COLO829 (cell line): ENCODE data around the gene LPIN1.
"Not testable (repeated sequence)": the region's sequence is repeated elsewhere in the genome, so short reads cannot be mapped to it uniquely, and the experiment has no call there.

Experiments used
- DNase-seq: peaks from one replicate; pipeline ENCODE4 v3.0.0; 2012; ENCODE audit warnings: low spot score

The LPIN1 gene

GRCh38 chr2:11744631-11745394 lies 1.6 kb upstream of the LPIN1 start:
- peak; percentile 12 for DNase-seq

GRCh38 chr2:11745613-11746375 lies 638 bp upstream of the LPIN1 start:
- DNase-seq, result no peak

DNA sequence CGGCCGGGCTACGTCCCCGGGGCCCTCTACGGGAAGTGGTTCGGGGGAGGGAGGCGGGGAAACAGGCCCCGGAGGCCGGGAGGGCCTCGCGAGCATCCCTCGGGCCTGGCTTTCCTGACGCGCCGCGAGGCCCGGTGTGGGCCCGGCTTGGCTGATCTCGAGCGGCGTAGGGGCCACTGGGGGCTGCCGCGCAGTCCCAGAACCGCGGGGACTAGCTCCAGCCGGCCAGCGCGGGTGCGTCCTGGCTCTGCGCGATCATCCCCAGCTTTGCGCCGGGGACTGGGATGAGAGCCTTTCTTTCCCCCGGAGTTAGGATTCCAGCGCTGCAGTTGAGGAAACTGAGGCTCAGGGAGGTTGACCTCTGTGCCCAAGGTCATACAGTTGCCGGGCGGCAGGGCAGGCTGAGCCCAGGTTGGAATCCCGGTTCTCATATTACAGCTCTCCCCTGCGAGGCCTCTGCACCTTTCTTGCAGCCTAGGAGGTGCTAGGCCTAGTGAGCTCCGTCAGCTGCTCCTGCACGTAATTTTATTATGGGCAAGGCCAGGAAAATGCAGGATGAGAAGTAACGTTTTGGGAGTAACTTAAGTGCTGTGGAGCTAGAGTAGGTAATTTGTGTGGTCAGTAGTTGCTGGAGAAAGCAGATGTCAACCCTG lies 501 bp downstream of the LPIN1 start:
- DNase-seq, result peak; percentile 11

- no peak for DNase-seq
These were observed 1.8 kb downstream of the LPIN1 start for GRCh38 chr2:11748018-11748860.

DNA sequence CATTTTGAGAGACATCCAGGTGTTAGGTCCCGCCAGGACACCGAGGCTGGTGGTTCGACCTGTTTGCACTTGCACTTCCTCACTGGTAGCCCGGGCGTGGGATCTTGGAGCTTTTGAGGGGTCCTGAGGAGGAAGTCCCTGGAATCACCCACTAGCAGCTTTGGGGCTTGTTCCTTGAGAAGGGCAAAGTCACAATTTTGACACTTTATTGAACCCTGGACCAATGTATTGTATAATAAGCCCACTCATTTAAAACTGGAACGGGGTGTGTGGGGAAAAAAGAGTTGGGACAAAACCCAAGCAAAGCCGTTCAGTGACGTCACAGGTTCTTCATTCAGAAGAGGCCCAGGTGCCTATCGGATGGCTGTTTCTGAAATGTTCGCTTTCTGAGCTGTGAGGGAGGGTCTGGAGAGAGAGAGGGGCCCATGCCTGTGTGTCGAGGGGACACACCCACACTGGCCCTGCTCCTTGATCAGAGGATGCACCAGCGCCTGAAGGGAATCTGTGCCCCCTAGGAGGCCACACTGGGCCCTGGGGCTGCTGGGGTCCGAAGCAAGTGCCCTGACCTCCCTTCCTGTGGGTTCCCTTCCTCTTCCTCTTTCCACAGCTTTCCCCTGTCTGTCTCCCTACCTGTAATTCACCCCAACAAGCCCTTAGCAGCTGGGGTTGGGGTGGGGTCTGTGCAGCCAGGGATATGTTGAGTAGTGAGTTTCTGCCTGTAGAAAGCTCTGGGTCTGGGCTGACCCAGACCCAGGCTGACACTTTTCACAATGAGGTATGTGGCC lies 2.6 kb downstream of the LPIN1 start:
- DNase-seq, result no peak

DNA sequence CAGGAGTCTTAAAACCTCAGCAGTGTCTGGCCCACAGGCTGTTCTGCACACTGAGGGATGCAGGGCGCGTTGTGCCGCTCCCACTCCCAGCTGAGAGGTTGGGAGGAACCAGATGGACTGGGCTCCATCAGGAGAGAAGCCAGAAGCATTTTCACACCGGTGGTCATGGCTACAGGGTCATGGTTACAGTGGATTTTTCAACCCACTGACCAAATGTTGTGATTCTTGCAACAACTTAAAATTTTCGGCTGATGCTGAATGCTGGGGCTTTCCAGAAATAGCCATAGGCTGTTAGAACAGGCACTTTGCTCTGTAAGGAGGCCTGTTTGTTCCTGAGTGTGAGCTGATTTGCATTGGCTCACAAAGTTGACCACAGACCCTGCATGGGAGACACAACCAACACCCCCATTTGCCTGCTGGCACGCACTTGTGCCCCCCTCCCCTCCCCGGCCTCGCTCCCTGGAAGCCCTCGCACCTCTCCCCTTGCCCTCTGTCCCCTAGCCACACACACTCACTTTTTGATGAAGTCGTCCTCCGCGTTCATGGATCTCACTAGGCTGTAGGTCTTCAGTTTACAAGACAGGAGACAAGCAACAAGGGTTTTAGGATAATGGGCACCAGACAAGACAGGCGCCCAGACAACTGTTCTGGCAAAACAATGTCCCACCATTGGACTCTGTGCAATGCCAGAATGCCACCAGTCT lies 3.4 kb downstream of the LPIN1 start:
- no peak for DNase-seq

- no peak for DNase-seq
These were observed 4.0 kb downstream of the LPIN1 start for GRCh38 chr2:11750422-11750821.

GRCh38 chr2:11750917-11751316 lies 4.5 kb downstream of the LPIN1 start:
- no peak for DNase-seq

GRCh38 chr2:11752906-11753305 lies 6.5 kb downstream of the LPIN1 start:
- no peak for DNase-seq

DNA sequence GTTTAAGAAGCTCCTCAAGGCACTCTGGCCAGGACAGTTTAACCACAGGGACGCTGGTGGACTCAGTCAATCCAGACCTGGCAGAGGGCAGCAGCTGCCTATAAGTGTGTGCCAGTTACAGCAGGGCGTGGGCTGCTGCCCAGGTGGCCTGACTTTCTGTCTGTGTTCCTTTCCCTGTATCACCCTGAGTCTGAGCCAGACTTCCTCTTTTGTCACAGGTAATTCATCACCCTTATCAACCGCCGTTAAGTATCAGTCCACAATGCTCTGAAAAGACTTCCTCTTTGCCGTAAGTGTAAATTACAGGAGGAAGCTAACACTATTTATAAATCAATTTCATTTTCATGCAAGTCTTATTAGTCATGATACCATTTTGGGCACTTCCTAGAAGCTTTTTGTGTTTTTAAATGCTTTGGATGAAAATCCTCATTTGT lies 7.0 kb downstream of the LPIN1 start:
- DNase-seq, result no peak

DNA sequence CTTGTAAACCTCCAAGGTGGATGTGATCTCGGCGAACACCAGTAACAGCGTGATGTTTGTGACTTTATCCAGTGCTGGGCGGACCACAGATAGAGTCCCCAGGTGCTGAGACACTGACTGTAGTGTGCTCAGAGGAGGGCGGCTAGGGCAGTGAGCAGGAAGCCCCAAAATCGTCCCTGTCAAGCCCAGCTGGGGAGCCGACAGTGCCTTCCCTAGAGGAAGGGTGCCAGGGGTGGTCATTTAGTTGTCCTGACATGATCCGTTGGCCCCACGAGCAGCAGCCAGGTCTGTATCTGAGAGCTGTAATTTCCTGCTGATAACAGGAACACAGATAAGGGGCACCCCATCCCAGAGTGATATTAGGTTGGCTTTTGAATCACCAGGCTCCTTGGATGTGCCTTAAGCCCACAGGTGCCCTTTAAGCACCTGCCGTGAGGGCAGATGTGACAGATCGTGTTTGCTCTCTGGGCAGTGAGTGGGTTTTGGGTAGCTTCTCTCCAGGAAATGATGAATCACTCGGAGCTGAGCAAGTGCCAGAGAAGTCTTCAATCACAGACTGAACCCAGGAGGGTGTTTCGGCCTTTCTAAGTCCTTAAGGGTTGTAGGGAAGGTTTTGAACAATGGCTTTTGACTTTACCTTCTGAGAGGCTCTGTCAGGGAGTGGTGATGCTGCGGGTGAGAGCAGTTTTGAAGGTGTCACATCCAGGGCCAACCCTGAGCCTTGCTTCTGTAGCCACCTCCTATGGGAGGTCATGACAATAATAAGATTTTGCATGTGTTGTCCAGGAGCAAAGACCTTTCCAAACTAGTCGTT lies 7.7 kb downstream of the LPIN1 start:
- peak; percentile 7 for DNase-seq

DNA sequence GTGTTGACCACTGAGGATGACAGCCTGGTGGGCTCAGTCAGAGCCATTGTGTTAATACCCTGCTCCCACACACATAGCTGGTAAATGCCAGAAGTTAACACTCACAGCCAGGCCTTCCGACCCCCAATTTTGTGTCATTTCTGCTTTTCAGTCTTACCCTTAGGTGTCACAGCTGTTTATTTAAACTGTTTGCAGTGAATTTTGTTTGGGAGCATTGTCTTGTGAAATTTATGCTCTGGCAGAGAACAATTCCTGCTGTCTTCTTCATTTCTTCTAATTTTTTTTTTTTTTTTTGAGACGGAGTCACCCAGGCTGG lies 8.2 kb downstream of the LPIN1 start:
- DNase-seq, result no peak

GRCh38 chr2:11757101-11757500 lies 10.7 kb downstream of the LPIN1 start:
- DNase-seq, result no peak

DNA sequence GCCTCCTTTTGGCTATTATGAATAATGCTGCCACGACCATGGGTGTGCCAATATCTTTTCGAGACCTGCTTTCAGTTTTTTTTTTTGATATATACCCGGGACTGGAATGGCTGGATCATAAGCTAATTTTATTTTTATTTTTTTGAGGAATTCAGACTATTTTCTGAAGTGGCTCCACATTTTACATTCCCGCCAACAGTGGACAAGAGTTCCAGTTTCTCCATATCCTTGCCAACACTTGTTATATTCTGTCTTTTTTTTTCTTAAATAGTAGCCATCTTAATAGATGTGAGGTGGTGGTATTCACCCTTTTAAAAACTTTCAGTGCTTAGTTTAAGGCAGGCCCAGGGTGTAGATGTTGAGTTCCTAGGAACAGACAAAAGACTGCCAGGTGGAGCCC lies 11.8 kb downstream of the LPIN1 start:
- no peak for DNase-seq

- no peak for DNase-seq
These were observed 12.2 kb downstream of the LPIN1 start for GRCh38 chr2:11758647-11759046.

DNA sequence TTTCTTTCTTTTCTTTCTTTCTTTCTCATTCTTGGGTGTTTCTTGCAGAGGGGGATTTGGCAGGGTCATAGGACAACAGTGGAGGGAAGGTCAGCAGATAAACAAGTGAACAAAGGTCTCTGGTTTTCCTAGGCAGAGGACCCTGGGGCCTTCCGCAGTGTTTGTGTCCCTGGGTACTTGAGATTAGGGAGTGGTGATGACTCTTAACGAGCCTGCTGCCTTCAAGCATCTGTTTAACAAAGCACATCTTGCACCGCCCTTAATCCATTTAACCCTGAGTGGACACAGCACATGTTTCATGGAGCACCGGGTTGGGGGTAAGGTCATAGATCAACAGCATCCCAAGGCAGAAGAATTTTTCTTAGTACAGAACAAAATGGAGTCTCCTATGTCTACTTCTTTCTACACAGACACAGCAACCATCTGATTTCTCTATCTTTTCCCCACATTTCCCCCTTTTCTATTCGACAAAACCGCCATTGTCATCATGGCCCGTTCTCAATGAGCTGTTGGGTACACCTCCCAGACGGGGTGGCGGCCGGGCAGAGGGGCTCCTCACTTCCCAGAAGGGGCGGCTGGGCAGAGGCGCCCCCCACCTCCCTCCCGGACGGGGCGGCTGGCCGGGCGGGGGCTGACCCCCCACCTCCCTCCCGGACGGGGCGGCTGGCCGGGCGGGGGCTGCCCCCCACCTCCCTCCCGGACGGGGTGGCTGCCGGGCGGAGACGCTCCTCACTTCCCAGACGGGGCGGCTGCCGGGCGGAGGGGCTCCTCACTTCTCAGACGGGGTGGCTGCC lies 12.9 kb downstream of the LPIN1 start:
- DNase-seq, result not testable (repeated sequence)

GRCh38 chr2:11761259-11761658 lies 14.8 kb downstream of the LPIN1 start:
- no peak for DNase-seq

DNA sequence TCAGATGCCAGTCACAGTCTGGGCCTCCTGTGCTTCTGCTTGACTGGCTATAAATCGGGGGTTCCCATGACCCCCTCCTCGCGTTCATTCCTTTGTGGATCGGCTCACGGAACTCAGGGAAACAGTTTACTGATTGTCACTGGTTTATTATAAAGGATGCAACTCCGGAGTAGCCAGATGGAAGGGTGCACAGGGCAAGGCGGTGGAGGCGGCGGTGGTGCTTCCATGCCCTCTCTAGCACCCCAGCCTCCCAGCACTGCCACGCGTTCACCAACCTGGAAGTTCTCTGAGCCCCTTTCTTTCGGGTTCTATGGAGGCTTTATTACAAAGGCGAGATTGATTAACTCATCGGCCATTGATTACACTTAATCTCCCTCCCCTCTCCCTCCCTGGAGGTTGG lies 15.6 kb downstream of the LPIN1 start:
- DNase-seq, result no peak

GRCh38 chr2:11762799-11763461 lies 16.5 kb downstream of the LPIN1 start:
- DNase-seq, result no peak
